ENCODE data around the gene ZSWIM2.

The ZSWIM2 gene

DNA sequence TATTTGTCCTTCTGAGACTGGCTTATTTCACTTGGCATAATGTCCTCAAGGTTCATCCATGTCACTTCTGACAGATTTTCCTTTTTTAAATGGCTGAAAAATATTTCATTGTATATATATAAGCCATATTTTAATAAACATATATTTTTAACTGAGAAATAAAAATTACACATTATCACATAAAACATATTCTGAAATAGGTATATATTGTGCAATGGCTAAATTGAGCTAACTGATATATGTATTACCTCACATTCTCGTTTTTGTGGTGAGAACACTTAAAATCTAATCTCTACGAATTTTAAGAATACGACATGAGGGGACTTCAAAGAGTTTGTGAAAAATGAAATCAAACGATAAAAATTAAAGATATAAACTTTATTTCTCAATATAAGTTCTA, 25.7 kb upstream of the ZSWIM2 start:
- in situ Hi-C loops (cut with HindIII; ENCODE audit: low sequenced_read_pairs), result no loop called here
- TF ChIP-seq, protein P1, sequence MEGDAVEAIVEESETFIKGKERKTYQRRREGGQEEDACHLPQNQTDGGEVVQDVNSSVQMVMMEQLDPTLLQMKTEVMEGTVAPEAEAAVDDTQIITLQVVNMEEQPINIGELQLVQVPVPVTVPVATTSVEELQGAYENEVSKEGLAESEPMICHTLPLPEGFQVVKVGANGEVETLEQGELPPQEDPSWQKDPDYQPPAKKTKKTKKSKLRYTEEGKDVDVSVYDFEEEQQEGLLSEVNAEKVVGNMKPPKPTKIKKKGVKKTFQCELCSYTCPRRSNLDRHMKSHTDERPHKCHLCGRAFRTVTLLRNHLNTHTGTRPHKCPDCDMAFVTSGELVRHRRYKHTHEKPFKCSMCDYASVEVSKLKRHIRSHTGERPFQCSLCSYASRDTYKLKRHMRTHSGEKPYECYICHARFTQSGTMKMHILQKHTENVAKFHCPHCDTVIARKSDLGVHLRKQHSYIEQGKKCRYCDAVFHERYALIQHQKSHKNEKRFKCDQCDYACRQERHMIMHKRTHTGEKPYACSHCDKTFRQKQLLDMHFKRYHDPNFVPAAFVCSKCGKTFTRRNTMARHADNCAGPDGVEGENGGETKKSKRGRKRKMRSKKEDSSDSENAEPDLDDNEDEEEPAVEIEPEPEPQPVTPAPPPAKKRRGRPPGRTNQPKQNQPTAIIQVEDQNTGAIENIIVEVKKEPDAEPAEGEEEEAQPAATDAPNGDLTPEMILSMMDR (IDR thresholded peaks at IDR 0.05; ENCODE audit: low read depth, low read length), result no peak
- H3K4me3 ChIP-seq (ENCODE audit: low read depth, low read length), result no peak overlapping the region
- no peak for DNase-seq (ENCODE audit: low read depth, low spot score)

DNA sequence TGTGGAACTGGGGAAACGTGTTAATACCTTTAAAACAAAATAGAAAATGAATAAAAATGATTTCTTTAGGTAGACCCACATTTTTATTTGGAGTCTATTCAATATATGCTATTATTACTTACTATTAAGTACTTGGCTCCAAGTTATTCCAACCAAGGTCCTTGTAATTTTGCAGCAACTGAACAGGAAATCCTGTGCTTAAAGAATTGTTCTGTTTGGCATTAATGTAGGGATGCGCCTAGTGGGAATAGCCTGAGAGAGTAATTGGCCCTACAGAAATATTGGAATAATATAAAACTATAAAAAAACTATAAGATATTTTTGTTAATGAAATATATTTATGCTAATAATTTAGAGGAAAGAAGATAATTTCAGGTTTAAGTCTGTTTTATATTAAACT, 22.9 kb upstream of the ZSWIM2 start:
- no peak overlapping the region for H3K4me3 ChIP-seq (ENCODE audit: low read depth, low read length)
- TF ChIP-seq, protein P1 (IDR thresholded peaks at IDR 0.05; ENCODE audit: low read depth, low read length), result no peak
- no peak for DNase-seq (ENCODE audit: low read depth, low spot score)
- in situ Hi-C loops (cut with HindIII; ENCODE audit: low sequenced_read_pairs), result no loop called here

DNA sequence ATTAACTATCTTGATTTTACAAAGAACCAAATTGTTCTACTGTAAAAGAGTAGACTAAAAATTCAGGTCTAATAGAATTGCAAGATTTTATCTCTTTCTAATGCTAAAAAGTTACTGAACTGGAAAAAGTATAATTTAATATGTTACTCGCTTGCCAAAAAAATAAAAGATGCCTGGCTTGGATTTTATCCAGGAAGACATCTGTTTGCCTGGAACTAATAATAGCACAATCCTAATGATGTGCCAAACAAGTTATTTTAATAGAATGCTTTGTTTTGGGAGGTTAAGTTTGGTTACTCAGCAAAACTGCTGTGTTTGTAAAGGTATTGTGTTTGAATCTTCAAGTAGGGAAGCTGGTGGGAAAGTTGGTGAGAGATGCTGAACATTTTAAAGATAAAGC, 19.4 kb upstream of the ZSWIM2 start:
- in situ Hi-C loops (cut with HindIII; ENCODE audit: low sequenced_read_pairs), result no loop called here
- TF ChIP-seq, protein P1 (IDR thresholded peaks at IDR 0.05; ENCODE audit: low read depth, low read length), result no peak
- no peak for DNase-seq (ENCODE audit: low read depth, low spot score)

DNA sequence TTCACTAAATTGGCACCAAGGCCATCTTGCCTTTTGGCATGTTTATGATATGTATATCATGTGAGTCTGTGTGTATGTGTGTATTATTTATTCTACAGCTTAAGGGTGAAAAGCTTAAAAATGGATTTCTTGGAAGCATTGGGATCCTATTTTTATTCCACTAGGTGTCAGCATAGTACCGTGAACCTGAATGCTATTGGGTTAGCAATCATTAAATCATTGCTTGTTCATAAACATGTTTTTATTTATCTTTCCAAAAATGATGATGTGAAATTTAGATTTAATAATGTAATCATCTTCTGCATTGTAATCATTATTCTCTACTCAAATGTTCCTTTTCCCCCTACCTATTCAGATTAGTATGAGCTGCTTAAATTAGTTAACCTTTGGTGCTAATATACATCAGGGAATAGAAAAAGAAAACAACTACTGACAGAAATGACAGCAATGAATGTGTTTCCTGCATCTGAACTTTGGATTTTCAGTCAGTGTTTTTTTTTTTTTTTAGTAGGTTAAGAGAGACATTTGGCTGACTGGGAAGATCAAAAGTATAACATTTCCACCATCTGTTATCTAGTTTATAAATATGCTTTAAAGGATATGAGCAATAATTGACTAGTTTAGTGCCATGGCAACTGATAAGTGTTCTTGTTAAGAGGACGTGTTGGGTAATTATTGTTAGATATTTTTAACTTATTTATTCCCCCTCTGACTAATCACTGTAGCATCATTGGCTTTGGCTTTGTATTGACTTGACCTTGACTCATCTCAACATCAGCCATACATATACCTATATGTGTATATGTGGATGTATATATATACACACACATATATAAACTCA, 14.1 kb upstream of the ZSWIM2 start:
- in situ Hi-C loops (cut with HindIII; ENCODE audit: low sequenced_read_pairs), result no loop called here
- TF ChIP-seq, protein P1 (IDR thresholded peaks at IDR 0.05; ENCODE audit: low read depth, low read length), result peak; percentile 57
- H3K4me3 ChIP-seq (ENCODE audit: low read depth, low read length), result no peak overlapping the region
- DNase-seq (ENCODE audit: low read depth, low spot score), result peak; percentile 41

More for the DNA sequence above, 19.4 kb upstream of the ZSWIM2 start:
- H3K4me3 ChIP-seq (ENCODE audit: low read depth, low read length), result no peak overlapping the region

DNA sequence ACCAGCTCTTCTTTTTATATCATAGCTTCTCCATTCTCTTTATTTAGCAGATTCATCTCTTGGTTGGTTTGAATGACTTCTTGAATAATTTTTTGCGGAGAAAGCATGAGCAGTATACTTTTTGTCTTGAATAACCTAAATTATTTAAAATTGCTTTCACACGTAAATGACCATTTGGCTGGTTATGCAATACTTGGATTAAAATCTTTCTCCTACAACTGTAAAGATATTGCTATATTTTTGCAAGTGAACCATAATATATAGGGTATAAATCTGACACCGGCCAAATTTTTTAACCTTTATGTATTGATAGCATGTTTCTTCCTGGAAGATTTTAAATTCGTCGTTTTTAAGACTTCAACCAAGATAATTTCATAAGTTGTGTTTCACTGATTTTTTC, 6.2 kb upstream of the ZSWIM2 start:
- no peak for DNase-seq (ENCODE audit: low read depth, low spot score)
- TF ChIP-seq, protein P1 (IDR thresholded peaks at IDR 0.05; ENCODE audit: low read depth, low read length), result no peak
- in situ Hi-C loops (cut with HindIII; ENCODE audit: low sequenced_read_pairs), result no loop called here
- no peak overlapping the region for H3K4me3 ChIP-seq (ENCODE audit: low read depth, low read length)

DNA sequence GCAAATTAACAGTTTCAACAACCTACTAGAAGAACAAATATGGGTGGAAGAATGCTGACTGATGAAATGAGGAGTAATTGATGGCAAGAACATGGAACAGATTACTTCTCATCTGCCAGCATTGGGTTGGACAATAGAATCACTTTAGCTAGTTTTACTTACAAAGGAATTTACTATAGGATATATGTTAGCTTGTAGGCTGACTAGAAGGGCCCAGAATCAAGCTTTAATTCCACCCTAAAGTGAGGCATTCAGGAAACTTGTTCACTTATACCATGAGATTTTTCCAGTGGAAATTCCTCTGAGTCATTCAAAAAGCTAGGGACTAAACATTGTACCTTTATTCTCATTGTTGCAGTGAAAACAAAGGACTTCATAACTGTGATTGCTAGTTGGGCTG, 5.0 kb upstream of the ZSWIM2 start:
- in situ Hi-C loops (cut with HindIII; ENCODE audit: low sequenced_read_pairs), result no loop called here
- H3K4me3 ChIP-seq (ENCODE audit: low read depth, low read length), result no peak overlapping the region
- TF ChIP-seq, protein P1 (IDR thresholded peaks at IDR 0.05; ENCODE audit: low read depth, low read length), result no peak
- DNase-seq (ENCODE audit: low read depth, low spot score), result peak; percentile 25
